Activated naive CD8-positive, alpha-beta T cell treated with anti-CD3 and anti-CD28 coated beads, Interleukin-2, amount 50 U/mL, for 24 hours (primary cell): Measurements from ENCODE around the gene UBD.

ENCODE experiments used
- ATAC-seq: fragments of 150-1000 bp; cut with Tn5 transposase; one replicate; pipeline ENCODE4 v1.10.0; 2021
- DNase-seq: peaks from one replicate; pipeline ENCODE4 v3.0.0; 2021
- H3K27ac Mint-ChIP-seq: one replicate; pipeline ENCODE4 v1.8.0; 2021; ENCODE audit warnings: mild to moderate bottlenecking, mixed read lengths
- H3K27me3 Mint-ChIP-seq: one replicate; pipeline ENCODE4 v1.8.0; 2021; ENCODE audit warnings: mixed read lengths
- H3K36me3 Mint-ChIP-seq: one replicate; pipeline ENCODE4 v1.8.0; 2021; ENCODE audit warnings: low read depth, mixed read lengths
- H3K4me1 Mint-ChIP-seq: one replicate; pipeline ENCODE4 v1.8.0; 2021; ENCODE audit warnings: mixed read lengths
- H3K4me3 Mint-ChIP-seq: one replicate; pipeline ENCODE4 v1.8.0; 2021; ENCODE audit warnings: mild to moderate bottlenecking, moderate library complexity, mixed read lengths
- H3K9me3 Mint-ChIP-seq: one replicate; pipeline ENCODE4 v1.8.0; 2021; ENCODE audit warnings: mixed read lengths

Gene UBD

GRCh38 chr6:29559524-29560287 lies at the start of gene UBD:
Gene UBD (minus strand): TSS chr6:29559732. CDS start chr6:29559701, 31 bp downstream.
- Mint-ChIP-seq H3K36me3 (no peaks in the 10 kb centered on the region), H3K27ac (no peak within 1 kb of the TSS)

GRCh38 chr6:29608131-29608530 lies 48.6 kb upstream of the UBD start:
- Mint-ChIP-seq H3K4me3 (no peak overlapping the region), H3K36me3 (peaks cover 14% of the 10 kb centered on the region), H3K27ac (no peak overlapping the region), H3K4me1 (no peaks in the 10 kb centered on the region), H3K27me3 (no peaks in the 10 kb centered on the region), H3K9me3 (no peaks in the 10 kb centered on the region)
- ATAC-seq = no peak
- DNase-seq = no peak

More at GRCh38 chr6:29559524-29560287, at the start of gene UBD:
- H3K4me3 Mint-ChIP-seq = peak within 1 kb of the TSS; percentile 12
- DNase-seq = no peak
- peaks cover 4% of the 10 kb centered on the region for H3K9me3 Mint-ChIP-seq
- ATAC-seq = no peak
- peaks cover 10% of the 10 kb centered on the region for H3K4me1 Mint-ChIP-seq
- peaks cover 50% of the 10 kb centered on the region for H3K27me3 Mint-ChIP-seq

GRCh38 chr6:29603930-29604329 lies 44.4 kb upstream of the UBD start:
- H3K9me3 Mint-ChIP-seq = no peaks in the 10 kb centered on the region
- H3K4me1 Mint-ChIP-seq = no peaks in the 10 kb centered on the region
- DNase-seq = no peak
- peaks cover 5% of the 10 kb centered on the region for H3K36me3 Mint-ChIP-seq
- no peaks in the 10 kb centered on the region for H3K27me3 Mint-ChIP-seq
- H3K4me3 Mint-ChIP-seq = no peak overlapping the region
- no peak overlapping the region for H3K27ac Mint-ChIP-seq
- no peak for ATAC-seq

GRCh38 chr6:29603456-29603855 lies 43.9 kb upstream of the UBD start:
- no peak for DNase-seq
- no peak overlapping the region for H3K4me3 Mint-ChIP-seq
- ATAC-seq = no peak
- no peaks in the 10 kb centered on the region for H3K4me1 Mint-ChIP-seq
- no peak overlapping the region for H3K27ac Mint-ChIP-seq
- H3K36me3 Mint-ChIP-seq = peaks cover 5% of the 10 kb centered on the region
- H3K9me3 Mint-ChIP-seq = no peaks in the 10 kb centered on the region
- no peaks in the 10 kb centered on the region for H3K27me3 Mint-ChIP-seq

GRCh38 chr6:29602564-29603361 lies 43.2 kb upstream of the UBD start:
- Mint-ChIP-seq H3K4me1 (no peaks in the 10 kb centered on the region), H3K27ac (no peak overlapping the region), H3K27me3 (no peaks in the 10 kb centered on the region), H3K4me3 (no peak overlapping the region), H3K36me3 (peaks cover 5% of the 10 kb centered on the region), H3K9me3 (no peaks in the 10 kb centered on the region)
- peak; percentile 36 for ATAC-seq
- DNase-seq = no peak

GRCh38 chr6:29598172-29598747 lies 38.7 kb upstream of the UBD start:
- DNase-seq = no peak
- Mint-ChIP-seq H3K4me1 (no peaks in the 10 kb centered on the region), H3K4me3 (no peak overlapping the region), H3K27me3 (peaks cover 2% of the 10 kb centered on the region), H3K36me3 (no peaks in the 10 kb centered on the region), H3K27ac (no peak overlapping the region), H3K9me3 (no peaks in the 10 kb centered on the region)
- ATAC-seq = no peak

GRCh38 chr6:29597184-29597583 lies 37.7 kb upstream of the UBD start:
- ATAC-seq (no peak), DNase-seq (no peak)
- H3K36me3 Mint-ChIP-seq = no peaks in the 10 kb centered on the region
- H3K9me3 Mint-ChIP-seq = no peaks in the 10 kb centered on the region
- peaks cover 2% of the 10 kb centered on the region for H3K27me3 Mint-ChIP-seq
- H3K4me3 Mint-ChIP-seq = no peak overlapping the region
- H3K4me1 Mint-ChIP-seq = no peaks in the 10 kb centered on the region
- H3K27ac Mint-ChIP-seq = no peak overlapping the region

GRCh38 chr6:29596381-29596900 lies 36.9 kb upstream of the UBD start:
- H3K27me3 Mint-ChIP-seq = peaks cover 2% of the 10 kb centered on the region
- ATAC-seq = no peak
- no peak for DNase-seq
- H3K4me1 Mint-ChIP-seq = no peaks in the 10 kb centered on the region
- no peaks in the 10 kb centered on the region for H3K9me3 Mint-ChIP-seq
- H3K27ac Mint-ChIP-seq = no peak overlapping the region
- H3K36me3 Mint-ChIP-seq = no peaks in the 10 kb centered on the region
- no peak overlapping the region for H3K4me3 Mint-ChIP-seq

GRCh38 chr6:29593199-29593855 lies 33.8 kb upstream of the UBD start:
- no peaks in the 10 kb centered on the region for H3K9me3 Mint-ChIP-seq

GRCh38 chr6:29591677-29592076 lies 32.1 kb upstream of the UBD start:
- Mint-ChIP-seq H3K4me3 (no peak overlapping the region), H3K27me3 (peaks cover 9% of the 10 kb centered on the region), H3K9me3 (no peaks in the 10 kb centered on the region), H3K36me3 (no peaks in the 10 kb centered on the region), H3K4me1 (no peaks in the 10 kb centered on the region), H3K27ac (no peak overlapping the region)
- ATAC-seq (no peak), DNase-seq (no peak)

More at GRCh38 chr6:29593199-29593855, 33.8 kb upstream of the UBD start:
- no peak for ATAC-seq
- no peak for DNase-seq
- H3K4me1 Mint-ChIP-seq = no peaks in the 10 kb centered on the region
- H3K27ac Mint-ChIP-seq = no peak overlapping the region
- no peaks in the 10 kb centered on the region for H3K36me3 Mint-ChIP-seq
- H3K27me3 Mint-ChIP-seq = peaks cover 9% of the 10 kb centered on the region
- no peak overlapping the region for H3K4me3 Mint-ChIP-seq

GRCh38 chr6:29590218-29590808 lies 30.8 kb upstream of the UBD start:
- H3K27ac Mint-ChIP-seq = no peak overlapping the region
- no peaks in the 10 kb centered on the region for H3K36me3 Mint-ChIP-seq
- ATAC-seq (no peak), DNase-seq (no peak)
- H3K4me1 Mint-ChIP-seq = no peaks in the 10 kb centered on the region
- H3K27me3 Mint-ChIP-seq = peaks cover 11% of the 10 kb centered on the region
- no peak overlapping the region for H3K4me3 Mint-ChIP-seq
- H3K9me3 Mint-ChIP-seq = no peaks in the 10 kb centered on the region

- no peak overlapping the region for H3K27ac Mint-ChIP-seq
- ATAC-seq (no peak), DNase-seq (peak; percentile 48)
- no peaks in the 10 kb centered on the region for H3K36me3 Mint-ChIP-seq
- H3K27me3 Mint-ChIP-seq = peaks cover 10% of the 10 kb centered on the region
- no peak overlapping the region for H3K4me3 Mint-ChIP-seq
- no peaks in the 10 kb centered on the region for H3K4me1 Mint-ChIP-seq
- H3K9me3 Mint-ChIP-seq = no peaks in the 10 kb centered on the region
These were observed 30.0 kb upstream of the UBD start for GRCh38 chr6:29589423-29590048.

GRCh38 chr6:29584821-29585220 lies 25.3 kb upstream of the UBD start, which contains the start of gene OR2H2:
Gene OR2H2 (plus strand): TSS chr6:29585121. CDS start chr6:29587945, 2,824 bp downstream.
- Mint-ChIP-seq H3K27me3 (peaks cover 9% of the 10 kb centered on the region), H3K9me3 (no peaks in the 10 kb centered on the region)

More at GRCh38 chr6:29584821-29585220, 25.3 kb upstream of the UBD start, which contains the start of gene OR2H2:
- Mint-ChIP-seq H3K4me3 (no peak within 1 kb of the TSS), H3K27ac (no peak within 1 kb of the TSS), H3K4me1 (no peaks in the 10 kb centered on the region), H3K36me3 (no peaks in the 10 kb centered on the region)
- ATAC-seq (no peak), DNase-seq (no peak)
